ENCODE results near the gene ZNF497.

Gene ZNF497

GRCh38 chr19:58400316-58400915 lies 37.9 kb upstream of the ZNF497 start:
- TF ChIP-seq EP300 (IDR thresholded peaks at IDR 0.05; ENCODE audit: borderline replicate concordance), result no peak
- TF ChIP-seq YY1 (IDR thresholded peaks at IDR 0.05; ENCODE audit: low read depth), result no peak
- no peak for TF ChIP-seq ZBTB7A (IDR thresholded peaks at IDR 0.05; ENCODE audit: low read depth)
- TF ChIP-seq FOXM1 (IDR thresholded peaks at IDR 0.05; ENCODE audit: borderline replicate concordance, low read depth), result no peak
- no peak for TF ChIP-seq RAD21 (IDR thresholded peaks at IDR 0.05; ENCODE audit: low read depth)
- no peak for TF ChIP-seq CREB1 (IDR thresholded peaks at IDR 0.05; ENCODE audit: low read depth)
- TF ChIP-seq TEAD4 (IDR thresholded peaks at IDR 0.05), result no peak
- no peak for TF ChIP-seq CEBPB (IDR thresholded peaks at IDR 0.05)
- no peak for TF ChIP-seq TCF12 (IDR thresholded peaks at IDR 0.05; ENCODE audit: low read depth)
- no peak for TF ChIP-seq MAX (IDR thresholded peaks at IDR 0.05)
- no peak for TF ChIP-seq EGR1 (IDR thresholded peaks at IDR 0.05)
- TF ChIP-seq, protein P1, sequence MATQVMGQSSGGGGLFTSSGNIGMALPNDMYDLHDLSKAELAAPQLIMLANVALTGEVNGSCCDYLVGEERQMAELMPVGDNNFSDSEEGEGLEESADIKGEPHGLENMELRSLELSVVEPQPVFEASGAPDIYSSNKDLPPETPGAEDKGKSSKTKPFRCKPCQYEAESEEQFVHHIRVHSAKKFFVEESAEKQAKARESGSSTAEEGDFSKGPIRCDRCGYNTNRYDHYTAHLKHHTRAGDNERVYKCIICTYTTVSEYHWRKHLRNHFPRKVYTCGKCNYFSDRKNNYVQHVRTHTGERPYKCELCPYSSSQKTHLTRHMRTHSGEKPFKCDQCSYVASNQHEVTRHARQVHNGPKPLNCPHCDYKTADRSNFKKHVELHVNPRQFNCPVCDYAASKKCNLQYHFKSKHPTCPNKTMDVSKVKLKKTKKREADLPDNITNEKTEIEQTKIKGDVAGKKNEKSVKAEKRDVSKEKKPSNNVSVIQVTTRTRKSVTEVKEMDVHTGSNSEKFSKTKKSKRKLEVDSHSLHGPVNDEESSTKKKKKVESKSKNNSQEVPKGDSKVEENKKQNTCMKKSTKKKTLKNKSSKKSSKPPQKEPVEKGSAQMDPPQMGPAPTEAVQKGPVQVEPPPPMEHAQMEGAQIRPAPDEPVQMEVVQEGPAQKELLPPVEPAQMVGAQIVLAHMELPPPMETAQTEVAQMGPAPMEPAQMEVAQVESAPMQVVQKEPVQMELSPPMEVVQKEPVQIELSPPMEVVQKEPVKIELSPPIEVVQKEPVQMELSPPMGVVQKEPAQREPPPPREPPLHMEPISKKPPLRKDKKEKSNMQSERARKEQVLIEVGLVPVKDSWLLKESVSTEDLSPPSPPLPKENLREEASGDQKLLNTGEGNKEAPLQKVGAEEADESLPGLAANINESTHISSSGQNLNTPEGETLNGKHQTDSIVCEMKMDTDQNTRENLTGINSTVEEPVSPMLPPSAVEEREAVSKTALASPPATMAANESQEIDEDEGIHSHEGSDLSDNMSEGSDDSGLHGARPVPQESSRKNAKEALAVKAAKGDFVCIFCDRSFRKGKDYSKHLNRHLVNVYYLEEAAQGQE (IDR thresholded peaks at IDR 0.05; ENCODE audit: low read depth), result no peak
- no peak for TF ChIP-seq NFIC (IDR thresholded peaks at IDR 0.05)
- no peak for TF ChIP-seq USF1 (IDR thresholded peaks at IDR 0.05)
- TF ChIP-seq TAF1 (IDR thresholded peaks at IDR 0.05; ENCODE audit: low read depth), result no peak

GRCh38 chr19:58399903-58400302 lies 37.4 kb upstream of the ZNF497 start:
- TF ChIP-seq CEBPB (IDR thresholded peaks at IDR 0.05), result no peak
- TF ChIP-seq, protein P1 (IDR thresholded peaks at IDR 0.05; ENCODE audit: low read depth), result no peak

DNA sequence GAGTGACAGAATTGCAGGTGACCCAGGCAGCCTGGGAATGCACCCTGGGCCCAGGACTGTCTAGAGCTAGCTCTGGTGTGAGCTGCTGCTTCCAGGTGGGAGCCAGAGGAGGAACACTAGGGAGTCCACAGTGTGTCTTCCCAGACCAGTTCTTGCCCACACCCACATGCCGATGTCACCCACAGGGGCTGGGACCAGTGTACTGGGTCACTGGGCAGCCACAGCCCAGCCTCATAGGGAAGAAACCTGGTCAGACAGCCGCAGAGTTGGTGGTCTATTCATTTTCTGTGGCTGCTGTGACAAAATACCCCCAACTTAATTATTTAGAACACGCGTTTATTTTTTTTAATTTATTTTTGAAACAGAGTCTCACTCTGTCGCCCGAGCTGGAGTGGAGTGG lies 36.0 kb upstream of the ZNF497 start:
- TF ChIP-seq TAF1 (IDR thresholded peaks at IDR 0.05; ENCODE audit: low read depth) (no peak), ZBTB7A (IDR thresholded peaks at IDR 0.05; ENCODE audit: low read depth) (no peak), NFIC (IDR thresholded peaks at IDR 0.05) (no peak), TCF12 (IDR thresholded peaks at IDR 0.05; ENCODE audit: low read depth) (no peak), CEBPB (IDR thresholded peaks at IDR 0.05) (no peak), MAX (IDR thresholded peaks at IDR 0.05) (no peak), TEAD4 (IDR thresholded peaks at IDR 0.05) (no peak), RAD21 (IDR thresholded peaks at IDR 0.05; ENCODE audit: low read depth) (no peak), EP300 (IDR thresholded peaks at IDR 0.05; ENCODE audit: borderline replicate concordance) (no peak), EGR1 (IDR thresholded peaks at IDR 0.05) (no peak), CREB1 (IDR thresholded peaks at IDR 0.05; ENCODE audit: low read depth) (no peak)

GRCh38 chr19:58398087-58398486 lies 35.5 kb upstream of the ZNF497 start:
- TF ChIP-seq EGR1 (IDR thresholded peaks at IDR 0.05) (no peak), CEBPB (IDR thresholded peaks at IDR 0.05) (no peak), FOXM1 (IDR thresholded peaks at IDR 0.05; ENCODE audit: borderline replicate concordance, low read depth) (no peak), YY1 (IDR thresholded peaks at IDR 0.05; ENCODE audit: low read depth) (no peak), TAF1 (IDR thresholded peaks at IDR 0.05; ENCODE audit: low read depth) (no peak), USF1 (IDR thresholded peaks at IDR 0.05) (no peak), TCF12 (IDR thresholded peaks at IDR 0.05; ENCODE audit: low read depth) (no peak), CREB1 (IDR thresholded peaks at IDR 0.05; ENCODE audit: low read depth) (no peak)

- no peak for TF ChIP-seq TEAD4 (IDR thresholded peaks at IDR 0.05)
- no peak for TF ChIP-seq EGR1 (IDR thresholded peaks at IDR 0.05)
- no peak for TF ChIP-seq YY1 (IDR thresholded peaks at IDR 0.05; ENCODE audit: low read depth)
- TF ChIP-seq RAD21 (IDR thresholded peaks at IDR 0.05; ENCODE audit: low read depth), result no peak
- TF ChIP-seq USF1 (IDR thresholded peaks at IDR 0.05), result no peak
- no peak for TF ChIP-seq NFIC (IDR thresholded peaks at IDR 0.05)
- no peak for TF ChIP-seq TCF12 (IDR thresholded peaks at IDR 0.05; ENCODE audit: low read depth)
- no peak for TF ChIP-seq TAF1 (IDR thresholded peaks at IDR 0.05; ENCODE audit: low read depth)
- no peak for TF ChIP-seq CREB1 (IDR thresholded peaks at IDR 0.05; ENCODE audit: low read depth)
- TF ChIP-seq ZBTB7A (IDR thresholded peaks at IDR 0.05; ENCODE audit: low read depth), result no peak
- TF ChIP-seq CEBPB (IDR thresholded peaks at IDR 0.05), result no peak
- TF ChIP-seq, protein P1 (IDR thresholded peaks at IDR 0.05; ENCODE audit: low read depth), result no peak
- no peak for TF ChIP-seq FOXM1 (IDR thresholded peaks at IDR 0.05; ENCODE audit: borderline replicate concordance, low read depth)
Observed at GRCh38 chr19:58397533-58398037, 35.0 kb upstream of the ZNF497 start.

Data from Ishikawa (cell line).